Measurements from ENCODE around the gene ADTRP.

ADTRP gene

DNA sequence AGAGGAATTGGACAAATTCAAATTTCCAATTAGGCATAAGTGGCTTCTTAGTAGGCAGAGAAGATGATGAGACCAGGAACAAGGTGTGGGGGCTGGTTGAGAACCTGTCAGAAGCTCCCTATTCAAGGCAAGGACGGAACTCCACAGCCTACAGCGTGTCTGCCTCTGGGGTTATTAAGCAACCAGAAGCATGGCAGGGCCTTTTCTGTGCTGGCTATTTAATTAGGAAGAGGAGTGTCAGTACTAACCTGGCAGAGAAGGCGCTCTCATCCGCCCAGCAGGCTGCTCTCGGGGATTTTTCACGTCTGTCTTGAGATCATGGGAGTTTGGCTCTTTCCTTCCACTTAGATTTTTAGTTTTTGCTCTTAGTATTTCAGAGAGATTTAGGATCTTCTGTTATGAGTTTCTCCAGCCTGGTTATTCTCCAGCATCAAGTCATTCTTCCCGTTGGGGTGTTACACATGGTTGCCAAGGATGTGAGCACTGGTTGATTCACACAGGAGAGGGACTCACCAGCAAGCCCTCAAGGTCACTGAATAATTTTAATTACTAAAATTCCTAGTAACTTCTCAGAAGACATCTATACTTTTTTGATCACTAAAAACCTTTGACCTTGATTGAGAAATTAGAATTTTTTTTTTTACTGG is 23.9 kb downstream of the ADTRP start:
- no peak for DNase-seq

- DNase-seq: no peak
These were observed 24.8 kb downstream of the ADTRP start for GRCh38 chr6:11753798-11754197.

- DNase-seq: no peak
These were observed 26.2 kb downstream of the ADTRP start for GRCh38 chr6:11752360-11752759.

DNA sequence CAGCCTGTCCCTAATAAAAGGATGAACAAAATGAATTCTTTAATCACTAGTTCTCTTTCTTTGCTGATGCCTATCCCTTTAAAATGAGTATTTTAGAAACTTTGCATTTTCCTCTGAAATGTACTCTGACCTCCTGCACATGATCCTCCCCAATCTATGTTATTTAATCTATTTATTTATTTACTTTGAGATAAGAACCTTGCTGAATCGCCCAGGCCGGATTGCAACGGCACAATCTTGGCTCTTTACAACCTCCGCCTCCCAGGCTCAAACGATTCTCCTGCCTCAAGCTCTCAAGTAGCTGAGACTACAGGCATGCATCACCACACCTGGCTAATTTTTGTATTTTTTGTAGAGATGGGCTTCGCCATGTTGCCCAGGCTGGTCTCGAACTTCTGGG is 27.9 kb downstream of the ADTRP start:
- no peak for DNase-seq

GRCh38 chr6:11748591-11749210 is 29.9 kb downstream of the ADTRP start:
- no peak for DNase-seq

- no peak for DNase-seq
These were observed 31.6 kb downstream of the ADTRP start for GRCh38 chr6:11747021-11747420.

GRCh38 chr6:11744753-11745152 is 33.9 kb downstream of the ADTRP start:
- DNase-seq: no peak

- DNase-seq: no peak
These were observed 34.5 kb downstream of the ADTRP start for GRCh38 chr6:11744101-11744500.

DNA sequence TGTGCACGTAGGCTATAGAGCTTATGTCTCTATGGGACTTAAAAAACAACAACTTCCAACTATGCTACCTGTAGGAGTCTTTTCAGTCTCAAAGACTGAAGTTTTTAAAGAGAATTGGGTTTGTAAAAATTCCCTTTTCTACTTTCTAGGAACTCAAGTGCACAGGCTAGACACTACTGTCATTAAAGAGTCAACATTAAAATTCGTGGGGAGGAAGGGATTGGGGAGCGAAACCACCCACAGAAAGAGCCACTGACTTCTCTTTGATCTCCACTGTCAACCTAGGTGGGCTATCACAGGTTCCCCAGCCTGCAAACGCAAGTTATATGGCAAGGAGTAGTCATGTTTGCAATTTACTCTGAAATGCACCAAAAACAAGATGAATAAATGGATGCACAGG is 37.7 kb downstream of the ADTRP start:
- DNase-seq: no peak

DNA sequence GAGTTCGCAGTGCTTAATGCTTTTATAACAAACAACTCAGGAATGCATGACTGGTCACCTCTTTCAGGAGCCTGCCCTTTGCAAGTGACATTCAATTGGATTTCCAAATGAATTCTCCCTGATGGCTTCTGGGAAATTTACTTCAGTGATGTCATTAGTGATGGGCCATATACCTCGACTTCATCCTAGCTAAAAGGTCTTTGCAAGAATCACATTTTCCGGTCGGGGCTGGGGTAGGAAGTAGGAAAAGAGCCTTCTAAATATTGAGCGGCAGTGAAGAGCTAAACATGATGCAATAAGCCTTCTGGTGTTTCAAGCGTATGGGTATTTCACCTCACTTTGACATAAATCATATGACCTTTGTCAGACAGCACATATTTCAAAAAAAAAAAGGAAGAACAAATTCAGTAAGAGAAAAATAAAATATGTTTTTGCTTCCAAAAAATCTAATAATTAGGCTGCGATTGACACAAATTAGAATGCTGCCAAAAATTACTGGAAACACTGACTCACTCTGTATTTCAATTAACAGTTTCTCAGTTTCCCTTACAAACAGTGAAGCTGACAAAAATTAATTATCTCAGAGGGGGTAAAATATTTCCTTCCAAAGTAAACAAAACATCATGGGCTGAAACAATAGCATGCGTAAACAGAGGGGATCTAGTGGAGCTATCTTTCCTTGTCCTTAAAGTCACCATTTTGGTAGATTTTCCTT is 39.8 kb downstream of the ADTRP start:
- no peak for DNase-seq

DNA sequence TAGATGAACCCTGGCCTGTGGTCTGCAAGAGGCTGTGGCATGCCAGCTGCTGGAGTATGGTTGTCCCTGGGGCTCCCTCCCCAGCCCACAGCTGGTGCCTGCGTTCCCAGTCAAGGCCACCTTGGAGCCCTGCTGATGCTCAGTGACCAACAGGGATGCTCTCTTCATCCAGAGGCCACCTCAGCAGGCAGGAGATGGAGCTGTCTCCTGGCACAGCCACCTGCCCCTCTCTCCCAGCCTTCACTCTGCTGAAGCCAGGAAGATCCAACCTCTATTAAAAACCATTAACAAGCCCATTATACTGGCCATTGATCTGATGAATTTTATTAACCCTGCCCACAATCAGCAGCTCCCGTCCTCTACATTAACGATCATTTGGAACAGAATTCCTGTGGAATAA is 40.4 kb downstream of the ADTRP start:
- DNase-seq: no peak

- DNase-seq: no peak
These were observed 42.0 kb downstream of the ADTRP start for GRCh38 chr6:11736601-11737000.

- DNase-seq: no peak
These were observed 43.6 kb downstream of the ADTRP start for GRCh38 chr6:11734861-11735613.

DNA sequence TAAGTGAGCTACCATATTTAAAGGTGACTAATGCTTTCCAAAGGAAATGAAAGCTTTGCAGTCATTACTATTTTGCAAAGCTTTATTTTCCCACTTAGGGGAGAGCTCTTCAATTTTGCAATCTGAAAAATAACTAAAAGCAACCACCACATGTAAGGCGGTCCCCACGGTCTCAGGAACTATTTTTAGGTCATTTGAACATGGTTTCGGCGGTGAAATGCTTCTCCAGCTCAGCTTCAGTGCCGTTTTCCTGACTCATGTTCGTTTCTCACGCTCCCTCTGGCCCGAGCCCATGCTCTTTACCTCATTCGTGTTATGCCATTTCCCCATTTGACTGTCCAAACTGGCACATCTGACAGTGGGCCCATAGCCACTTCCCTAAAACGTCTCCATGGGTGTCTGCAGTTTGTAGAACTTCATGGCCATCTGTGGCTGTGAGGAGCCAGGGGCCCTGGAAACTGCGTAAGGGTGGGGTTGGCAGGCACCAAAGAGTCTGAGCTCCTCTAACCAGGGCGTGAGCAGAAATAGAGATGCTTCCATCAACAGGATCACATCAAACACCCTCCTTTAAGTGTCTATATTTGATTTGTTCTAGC is 46.5 kb downstream of the ADTRP start:
- no peak for DNase-seq

GRCh38 chr6:11731423-11731822 is 47.2 kb downstream of the ADTRP start:
- no peak for DNase-seq

DNA sequence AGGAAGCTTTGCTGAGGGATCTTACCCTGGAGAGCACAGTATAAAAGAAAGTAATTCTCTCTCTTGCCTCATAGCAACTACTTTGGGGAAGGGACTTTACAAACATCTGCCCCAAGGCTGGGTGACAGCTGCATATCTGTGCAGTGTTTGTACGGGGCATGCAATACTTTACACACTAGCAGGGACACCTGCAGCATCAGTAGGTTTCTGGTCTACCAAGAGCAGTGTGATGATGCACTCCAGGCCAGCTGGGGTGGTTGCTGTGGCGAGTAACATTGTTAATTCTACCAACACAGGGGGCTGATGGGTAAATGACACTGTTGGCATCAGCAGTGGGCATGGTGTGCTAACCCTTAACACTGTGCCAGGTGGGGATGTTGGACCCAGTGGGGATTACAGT is 48.0 kb downstream of the ADTRP start:
- DNase-seq: no peak

GRCh38 chr6:11729076-11729475 is 49.5 kb downstream of the ADTRP start:
- DNase-seq: peak; percentile 36

GRCh38 chr6:11727998-11728961 is 50.3 kb downstream of the ADTRP start:
- peak; percentile 45 for DNase-seq

- no peak for DNase-seq
These were observed 51.1 kb downstream of the ADTRP start for GRCh38 chr6:11727346-11727997.

DNA sequence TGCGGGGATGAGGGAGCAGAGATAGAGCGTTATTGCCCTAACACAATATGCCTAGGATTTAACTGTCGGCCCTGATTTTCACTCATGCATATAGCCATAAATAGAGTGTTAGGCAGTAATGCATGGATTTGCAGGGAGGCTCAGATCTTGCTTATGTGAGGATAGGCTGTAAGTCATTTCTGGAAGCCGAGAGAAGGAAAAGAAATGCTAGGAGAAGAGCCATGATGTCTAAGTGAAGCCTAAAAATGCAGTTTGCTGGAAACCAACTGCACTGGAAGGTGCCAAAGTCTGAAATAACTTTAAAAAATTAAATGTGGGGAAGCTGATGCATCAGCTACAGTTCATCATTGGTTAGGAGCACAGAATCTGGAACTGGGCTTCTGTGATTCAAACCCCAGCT is 54.3 kb downstream of the ADTRP start:
- no peak for DNase-seq

Measured in activated T-cell treated with anti-CD3 and anti-CD28 coated beads, Interleukin-2, amount 50 U/mL, for 1 hour (primary cell).